CD8-positive, alpha-beta memory T cell (primary cell): ENCODE data around the gene DIP2B. TPM values are rescaled to one million over a fixed set of nuclear protein-coding genes. Genes with fewer than 3 reads are reported as not detected.

Experiments used
- CTCF ChIA-PET: fragments of 350-600 bp; sonication (Branson Sonifier 250); formaldehyde crosslinking; loops from one replicate; lab custom pipeline; 2021; ENCODE audit warnings: antibody characterized with exemption; lab: Charles Lee
- POLR2A ChIA-PET: fragments of 350-600 bp; sonication (Branson Sonifier 250); formaldehyde crosslinking; loops from one replicate; lab custom pipeline; 2021; ENCODE audit warnings: antibody characterized with exemption; lab: Charles Lee
- DNase-seq, 5 donors: peaks; one replicate each; pipeline versions ENCODE4 v3.0.0 to v3.0.0-alpha.2; 2020 to 2022; ENCODE audit warnings: mixed read lengths in 1 of 5
- H3K27ac ChIP-seq: one replicate; pipeline ENCODE4 v1.7.0; 2013; ENCODE audit warnings: low read depth, mild to moderate bottlenecking, low read length, moderate library complexity
- H3K27me3 ChIP-seq: 2 replicates; pipeline ENCODE4 v1.7.0; 2013; ENCODE audit warnings: low read length, mild to moderate bottlenecking; ENCODE audit not compliant: insufficient read depth, poor library complexity, severe bottlenecking
- H3K36me3 ChIP-seq: 2 replicates; pipeline ENCODE4 v1.7.0; 2013; ENCODE audit warnings: mild to moderate bottlenecking, low read length, moderate library complexity; ENCODE audit not compliant: insufficient read depth
- H3K4me1 ChIP-seq: 2 replicates; pipeline ENCODE4 v1.7.0; 2013; ENCODE audit warnings: mild to moderate bottlenecking, low read length, moderate library complexity; ENCODE audit not compliant: insufficient read depth
- H3K4me3 ChIP-seq: 2 replicates; pipeline ENCODE4 v1.7.0; 2013; ENCODE audit warnings: mild to moderate bottlenecking, low read length
- H3K9me3 ChIP-seq: 2 replicates; pipeline ENCODE4 v1.7.0; 2013; ENCODE audit warnings: mild to moderate bottlenecking, low read length
- H3K27ac Mint-ChIP-seq, 8 donors: one replicate each; pipeline ENCODE4 v1.8.0; 2020 to 2021; ENCODE audit warnings: mixed read lengths in 8 of 8, mild to moderate bottlenecking in 6 of 8, inconsistent platforms in 3 of 8, moderate library complexity in 3 of 8
- H3K27me3 Mint-ChIP-seq, 2 donors: one replicate each; pipeline ENCODE4 v1.8.0; 2020 to 2021; ENCODE audit warnings: mixed read lengths in 2 of 2, mild to moderate bottlenecking in 1 of 2, moderate library complexity in 1 of 2
- H3K36me3 Mint-ChIP-seq, 3 donors: one replicate each; pipeline ENCODE4 v1.8.0; 2020 to 2021; ENCODE audit warnings: mixed read lengths in 3 of 3, inconsistent platforms in 1 of 3, mild to moderate bottlenecking in 1 of 3
- H3K4me1 Mint-ChIP-seq, 3 donors: one replicate each; pipeline ENCODE4 v1.8.0; 2020 to 2021; ENCODE audit warnings: mixed read lengths in 3 of 3, inconsistent platforms in 1 of 3, mild to moderate bottlenecking in 1 of 3
- H3K4me3 Mint-ChIP-seq, 7 donors: one replicate each; pipeline ENCODE4 v1.8.0; 2020 to 2021; ENCODE audit warnings: mixed read lengths in 7 of 7, mild to moderate bottlenecking in 6 of 7, moderate library complexity in 4 of 7, inconsistent platforms in 2 of 7
- H3K9me3 Mint-ChIP-seq, 5 donors: one replicate each; pipeline ENCODE4 v1.8.0; 2020 to 2022; ENCODE audit warnings: mixed read lengths in 5 of 5, mild to moderate bottlenecking in 3 of 5, moderate library complexity in 2 of 5, inconsistent platforms in 1 of 5
- polyA plus RNA-seq: library from polyadenylated mRNA; unstranded; fragments of 300-500 nt; fragmentation: Illumina TruSeq; gene quantifications from one replicate; pipeline ENCODE4 v1.2.3, GENCODE V29; 2021
- total RNA-seq, 2 experiments: library from RNA; stranded (reverse); gene quantifications; one replicate each; pipeline ENCODE4 v1.2.3, GENCODE V29; 2021

DIP2B gene
- total and polyA plus RNA-seq, 3 experiments from 2014 or later = 7.9 to 21.0 (median 20.4) TPM

- Histone ChIP-seq H3K4me1 (peaks cover 19% of the 10 kb centered on the region), H3K27me3 (no peaks in the 10 kb centered on the region), H3K36me3 (no peaks in the 10 kb centered on the region), H3K4me3 (no peak overlapping the region), H3K27ac (no peak overlapping the region), H3K9me3 (no peaks in the 10 kb centered on the region)
- H3K4me3 Mint-ChIP-seq = no peak overlapping the region
- ChIA-PET POLR2A (no interaction called here), CTCF (interaction anchor here (1.1 to 1.5 kb wide), 2 partner anchors 13 to 29 kb away, joined by 3 read pairs; no protein-coding TSS in a partner anchor)
- H3K36me3 Mint-ChIP-seq = peaks cover 0 to 6% (median 0%) of the 10 kb centered on the region in 3 donors
- H3K4me1 Mint-ChIP-seq = peaks cover 29 to 43% (median 39%) of the 10 kb centered on the region in 3 donors
- DNase-seq = no peak
- no peaks in the 10 kb centered on the region for H3K9me3 Mint-ChIP-seq
- H3K27ac Mint-ChIP-seq = peak overlapping the region in 1 of 8 donors; percentile 11
- H3K27me3 Mint-ChIP-seq = no peaks in the 10 kb centered on the region
Observed at GRCh38 chr12:50564237-50564947, 59.6 kb downstream of the DIP2B start.

GRCh38 chr12:50564948-50565297 is 60.1 kb downstream of the DIP2B start:
- Mint-ChIP-seq H3K27ac (no peak overlapping the region), H3K27me3 (no peaks in the 10 kb centered on the region), H3K9me3 (no peaks in the 10 kb centered on the region), H3K36me3 (peaks cover 0 to 6% (median 0%) of the 10 kb centered on the region in 3 donors), H3K4me3 (no peak overlapping the region), H3K4me1 (peaks cover 30 to 44% (median 39%) of the 10 kb centered on the region in 3 donors)
- no peaks in the 10 kb centered on the region for H3K27me3 ChIP-seq
- no peak for DNase-seq
- peaks cover 19% of the 10 kb centered on the region for H3K4me1 ChIP-seq
- H3K9me3 ChIP-seq = no peaks in the 10 kb centered on the region
- CTCF ChIA-PET = interaction anchor here (1.1 kb wide), 1 partner anchor 30 kb away, joined by 3 read pairs; no protein-coding TSS in a partner anchor
- no peak overlapping the region for H3K4me3 ChIP-seq
- POLR2A ChIA-PET = no interaction called here
- H3K27ac ChIP-seq = no peak overlapping the region
- no peaks in the 10 kb centered on the region for H3K36me3 ChIP-seq

- POLR2A ChIA-PET = no interaction called here
- H3K36me3 Mint-ChIP-seq = peaks cover 0 to 6% (median 0%) of the 10 kb centered on the region in 3 donors
- peaks cover 0 to 2% (median 0%) of the 10 kb centered on the region in 5 donors for H3K9me3 Mint-ChIP-seq
- H3K4me1 ChIP-seq = peaks cover 19% of the 10 kb centered on the region
- no peak for DNase-seq
- H3K4me1 Mint-ChIP-seq = peaks cover 31 to 41% (median 39%) of the 10 kb centered on the region in 3 donors
- no peak overlapping the region for H3K4me3 ChIP-seq
- CTCF ChIA-PET = no interaction called here
- no peak overlapping the region for H3K27ac ChIP-seq
- H3K9me3 ChIP-seq = no peaks in the 10 kb centered on the region
- H3K27me3 Mint-ChIP-seq = no peaks in the 10 kb centered on the region
- H3K36me3 ChIP-seq = no peaks in the 10 kb centered on the region
- no peaks in the 10 kb centered on the region for H3K27me3 ChIP-seq
- no peak overlapping the region for H3K27ac Mint-ChIP-seq
- no peak overlapping the region for H3K4me3 Mint-ChIP-seq
Observed at GRCh38 chr12:50566066-50566465, 61.3 kb downstream of the DIP2B start.

- no peaks in the 10 kb centered on the region for H3K9me3 ChIP-seq
- H3K36me3 Mint-ChIP-seq = peaks cover 0 to 6% (median 0%) of the 10 kb centered on the region in 3 donors
- H3K27ac ChIP-seq = no peak overlapping the region
- no peaks in the 10 kb centered on the region for H3K36me3 ChIP-seq
- H3K27me3 ChIP-seq = no peaks in the 10 kb centered on the region
- peak overlapping the region in 1 of 8 donors; percentile 37 for H3K27ac Mint-ChIP-seq
- no peak overlapping the region for H3K4me3 ChIP-seq
- H3K4me3 Mint-ChIP-seq = no peak overlapping the region
- DNase-seq = no peak
- CTCF ChIA-PET = interaction anchor here (1.1 kb wide), 1 partner anchor 63 kb away, joined by 3 read pairs; the partner anchor contains the start of gene DIP2B
- POLR2A ChIA-PET = no interaction called here
- H3K4me1 Mint-ChIP-seq = peaks cover 31 to 47% (median 39%) of the 10 kb centered on the region in 3 donors
- H3K9me3 Mint-ChIP-seq = peaks cover 0 to 2% (median 0%) of the 10 kb centered on the region in 5 donors
- no peaks in the 10 kb centered on the region for H3K27me3 Mint-ChIP-seq
- H3K4me1 ChIP-seq = peaks cover 19% of the 10 kb centered on the region
Observed at GRCh38 chr12:50567926-50568325, 63.1 kb downstream of the DIP2B start.

GRCh38 chr12:50568338-50569091 is 63.7 kb downstream of the DIP2B start:
- ChIA-PET POLR2A (no interaction called here), CTCF (no interaction called here)
- peaks cover 19% of the 10 kb centered on the region for H3K4me1 ChIP-seq
- Mint-ChIP-seq H3K9me3 (peaks cover 0 to 2% (median 0%) of the 10 kb centered on the region in 5 donors), H3K36me3 (peaks cover 0 to 6% (median 0%) of the 10 kb centered on the region in 3 donors), H3K4me3 (no peak overlapping the region), H3K27me3 (no peaks in the 10 kb centered on the region), H3K27ac (peak overlapping the region in 1 of 8 donors; percentile 18), H3K4me1 (peaks cover 32 to 50% (median 44%) of the 10 kb centered on the region in 3 donors)
- no peak overlapping the region for H3K27ac ChIP-seq
- DNase-seq = no peak
- H3K9me3 ChIP-seq = no peaks in the 10 kb centered on the region
- no peaks in the 10 kb centered on the region for H3K27me3 ChIP-seq
- no peaks in the 10 kb centered on the region for H3K36me3 ChIP-seq
- no peak overlapping the region for H3K4me3 ChIP-seq

- peaks cover 0 to 2% (median 0%) of the 10 kb centered on the region in 5 donors for H3K9me3 Mint-ChIP-seq
- no peak overlapping the region for H3K4me3 Mint-ChIP-seq
- Histone ChIP-seq H3K27me3 (no peaks in the 10 kb centered on the region), H3K4me1 (peaks cover 12% of the 10 kb centered on the region), H3K36me3 (no peaks in the 10 kb centered on the region), H3K27ac (no peak overlapping the region), H3K9me3 (no peaks in the 10 kb centered on the region), H3K4me3 (no peak overlapping the region)
- H3K27me3 Mint-ChIP-seq = no peaks in the 10 kb centered on the region
- POLR2A ChIA-PET = no interaction called here
- peak overlapping the region in 2 of 8 donors; percentile 1 to 18 for H3K27ac Mint-ChIP-seq
- no peak for DNase-seq
- peaks cover 0 to 6% (median 0%) of the 10 kb centered on the region in 3 donors for H3K36me3 Mint-ChIP-seq
- CTCF ChIA-PET = no interaction called here
- H3K4me1 Mint-ChIP-seq = peaks cover 30 to 46% (median 44%) of the 10 kb centered on the region in 3 donors
Observed at GRCh38 chr12:50569321-50569720, 64.5 kb downstream of the DIP2B start.

- no peaks in the 10 kb centered on the region for H3K27me3 ChIP-seq
- peak overlapping the region in 1 of 8 donors; percentile 41 for H3K27ac Mint-ChIP-seq
- ChIA-PET CTCF (no interaction called here), POLR2A (no interaction called here)
- H3K27ac ChIP-seq = no peak overlapping the region
- H3K36me3 Mint-ChIP-seq = peaks cover 0 to 6% (median 0%) of the 10 kb centered on the region in 3 donors
- DNase-seq = no peak
- peaks cover 26 to 42% (median 40%) of the 10 kb centered on the region in 3 donors for H3K4me1 Mint-ChIP-seq
- H3K36me3 ChIP-seq = no peaks in the 10 kb centered on the region
- no peak overlapping the region for H3K4me3 Mint-ChIP-seq
- H3K9me3 Mint-ChIP-seq = peaks cover 0 to 2% (median 0%) of the 10 kb centered on the region in 5 donors
- no peaks in the 10 kb centered on the region for H3K27me3 Mint-ChIP-seq
- peaks cover 8% of the 10 kb centered on the region for H3K4me1 ChIP-seq
- no peak overlapping the region for H3K4me3 ChIP-seq
- H3K9me3 ChIP-seq = no peaks in the 10 kb centered on the region
Observed at GRCh38 chr12:50569876-50570275, 65.1 kb downstream of the DIP2B start.

GRCh38 chr12:50571786-50572185 is 67.0 kb downstream of the DIP2B start:
- Histone ChIP-seq H3K9me3 (no peaks in the 10 kb centered on the region), H3K4me3 (no peak overlapping the region), H3K36me3 (no peaks in the 10 kb centered on the region), H3K4me1 (peaks cover 8% of the 10 kb centered on the region), H3K27me3 (no peaks in the 10 kb centered on the region), H3K27ac (no peak overlapping the region)
- H3K27me3 Mint-ChIP-seq = no peaks in the 10 kb centered on the region
- H3K4me1 Mint-ChIP-seq = peaks cover 18 to 39% (median 34%) of the 10 kb centered on the region in 3 donors
- no peak for DNase-seq
- peak overlapping the region in 1 of 8 donors; percentile 29 for H3K27ac Mint-ChIP-seq
- POLR2A ChIA-PET = no interaction called here
- H3K9me3 Mint-ChIP-seq = peaks cover 0 to 2% (median 0%) of the 10 kb centered on the region in 5 donors
- no peak overlapping the region for H3K4me3 Mint-ChIP-seq
- CTCF ChIA-PET = no interaction called here
- H3K36me3 Mint-ChIP-seq = peaks cover 0 to 6% (median 0%) of the 10 kb centered on the region in 3 donors
